ENCODE results near the gene USP15.

Gene USP15

DNA sequence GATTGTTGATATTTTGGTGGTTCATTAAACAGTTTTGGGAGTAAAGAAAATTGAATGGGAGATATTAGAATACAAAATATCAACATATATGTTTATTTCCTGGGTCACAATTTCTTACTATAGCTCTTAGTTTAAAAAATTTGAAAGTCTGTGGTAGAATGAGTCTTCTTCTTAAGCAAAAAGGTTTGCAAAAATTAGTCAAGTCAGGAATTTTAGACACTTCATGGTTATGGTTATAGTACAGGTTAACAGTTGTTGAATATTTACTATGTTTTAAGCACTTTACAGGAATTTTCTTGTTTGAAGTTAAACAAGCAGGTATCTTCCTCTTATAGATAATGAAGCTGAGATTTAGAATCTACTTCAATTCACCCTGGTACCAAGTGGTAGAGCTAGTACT, 56.8 kb downstream of the USP15 start:
- DNase-seq (ENCODE audit: low read depth) = no peak
- no peak for TF ChIP-seq POLR2A (IDR thresholded peaks at IDR 0.05; ENCODE audit: extremely low read depth, insufficient read length)
- TF ChIP-seq MYC (IDR thresholded peaks at IDR 0.05; ENCODE audit: low read depth, low read length) = no peak
- TF ChIP-seq CTCF (IDR thresholded peaks at IDR 0.05; ENCODE audit: low read depth, low read length) = no peak
- no peak for TF ChIP-seq MAX (IDR thresholded peaks at IDR 0.05; ENCODE audit: low read depth, low read length)

GRCh38 chr12:62319058-62319457, 58.9 kb downstream of the USP15 start:
- peak; percentile 44 for DNase-seq (ENCODE audit: low read depth)
- no peak overlapping the region for H3K4me3 ChIP-seq (ENCODE audit: low read depth, low read length)
- no peak for TF ChIP-seq POLR2A (IDR thresholded peaks at IDR 0.05; ENCODE audit: extremely low read depth, insufficient read length)
- TF ChIP-seq MAX (IDR thresholded peaks at IDR 0.05; ENCODE audit: low read depth, low read length) = no peak
- no peak for TF ChIP-seq CTCF (IDR thresholded peaks at IDR 0.05; ENCODE audit: low read depth, low read length)
- TF ChIP-seq MYC (IDR thresholded peaks at IDR 0.05; ENCODE audit: low read depth, low read length) = no peak

More for the DNA sequence above, 56.8 kb downstream of the USP15 start:
- no peak overlapping the region for H3K4me3 ChIP-seq (ENCODE audit: low read depth, low read length)

DNA sequence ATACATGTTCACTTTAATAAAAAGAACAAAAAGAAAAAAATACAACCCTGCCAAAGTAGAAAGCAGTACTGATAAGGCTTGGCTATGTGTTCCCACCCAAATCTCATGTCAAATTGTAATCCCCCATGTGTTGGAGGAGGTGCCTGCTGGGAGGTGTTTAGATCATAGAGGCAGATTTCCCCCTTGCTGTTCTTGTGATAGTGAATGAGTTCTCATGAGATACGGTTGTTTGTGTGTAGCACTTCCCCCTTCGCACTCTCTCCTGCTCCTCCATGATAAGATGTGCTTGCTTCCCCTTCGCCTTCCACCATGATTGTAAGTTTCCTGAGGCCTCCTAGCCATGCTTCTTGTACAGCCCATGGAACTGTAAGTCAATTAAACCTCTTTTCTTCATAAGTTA, 59.9 kb downstream of the USP15 start:
- no peak for TF ChIP-seq MAX (IDR thresholded peaks at IDR 0.05; ENCODE audit: low read depth, low read length)
- TF ChIP-seq MYC (IDR thresholded peaks at IDR 0.05; ENCODE audit: low read depth, low read length) = no peak
- TF ChIP-seq POLR2A (IDR thresholded peaks at IDR 0.05; ENCODE audit: extremely low read depth, insufficient read length) = no peak
- no peak for TF ChIP-seq CTCF (IDR thresholded peaks at IDR 0.05; ENCODE audit: low read depth, low read length)
- no peak for DNase-seq (ENCODE audit: low read depth)
- no peak overlapping the region for H3K4me3 ChIP-seq (ENCODE audit: low read depth, low read length)

DNA sequence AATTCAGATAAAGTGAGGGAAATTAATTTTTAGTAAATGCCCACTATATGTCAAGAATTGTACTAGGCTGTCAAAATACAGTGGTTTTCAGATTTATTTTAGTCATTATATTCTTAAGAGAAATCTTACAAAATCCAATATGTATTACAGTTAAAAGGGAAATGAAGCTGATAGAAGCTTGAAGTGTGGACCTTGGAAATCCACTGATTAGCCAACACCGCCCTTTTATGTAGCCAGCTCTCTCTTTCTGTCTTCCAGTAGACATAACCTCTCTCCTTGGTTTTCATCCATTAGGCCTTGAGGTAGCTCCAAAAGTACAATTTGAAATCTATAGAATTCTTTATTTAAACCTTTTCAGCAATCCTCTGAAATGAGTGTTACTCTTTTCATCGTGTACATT, 63.2 kb downstream of the USP15 start:
- TF ChIP-seq POLR2A (IDR thresholded peaks at IDR 0.05; ENCODE audit: extremely low read depth, insufficient read length) (no peak), MAX (IDR thresholded peaks at IDR 0.05; ENCODE audit: low read depth, low read length) (no peak), CTCF (IDR thresholded peaks at IDR 0.05; ENCODE audit: low read depth, low read length) (no peak), MYC (IDR thresholded peaks at IDR 0.05; ENCODE audit: low read depth, low read length) (no peak)
- H3K4me3 ChIP-seq (ENCODE audit: low read depth, low read length) = no peak overlapping the region
- DNase-seq (ENCODE audit: low read depth) = no peak

DNA sequence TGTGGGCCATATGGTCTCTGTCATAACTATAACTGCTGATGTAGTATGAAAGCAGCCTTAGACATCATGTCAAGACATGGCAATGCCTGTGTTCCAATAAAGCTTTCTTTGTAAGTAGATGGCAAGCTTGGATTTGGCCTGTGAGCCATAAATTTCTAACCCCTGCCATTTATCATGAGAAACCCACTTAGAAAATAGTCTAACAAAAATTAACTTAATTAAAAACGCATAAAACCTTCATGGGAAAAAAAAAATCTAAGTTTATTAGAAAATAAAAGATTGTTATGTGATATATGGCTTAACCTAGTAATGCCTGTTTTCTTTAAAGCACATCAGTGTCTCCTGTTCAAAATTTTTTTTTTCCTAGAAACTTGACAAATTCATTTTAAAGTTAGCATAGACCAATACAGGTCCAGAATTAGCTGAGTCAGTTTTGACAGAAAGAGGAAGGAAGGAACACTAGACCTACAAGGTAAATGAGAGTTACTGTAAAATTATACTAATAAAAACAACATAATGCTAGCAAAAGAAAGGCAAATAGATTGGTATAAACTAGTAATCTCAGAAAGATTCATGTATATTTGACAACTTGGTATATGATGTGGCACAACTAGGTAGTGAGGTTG, 68.2 kb downstream of the USP15 start:
- no peak for TF ChIP-seq POLR2A (IDR thresholded peaks at IDR 0.05; ENCODE audit: extremely low read depth, insufficient read length)
- TF ChIP-seq CTCF (IDR thresholded peaks at IDR 0.05; ENCODE audit: low read depth, low read length) = no peak
- TF ChIP-seq MAX (IDR thresholded peaks at IDR 0.05; ENCODE audit: low read depth, low read length) = no peak
- TF ChIP-seq MYC (IDR thresholded peaks at IDR 0.05; ENCODE audit: low read depth, low read length) = no peak
- no peak overlapping the region for H3K4me3 ChIP-seq (ENCODE audit: low read depth, low read length)
- peak; percentile 22 for DNase-seq (ENCODE audit: low read depth)
